WERI-Rb-1 (cell line): ENCODE measurements around the gene PSD2.

Experiments
- DNase-seq: peaks from one replicate; pipeline ENCODE4 v3.0.0-alpha.2; 2020
- H3K27ac ChIP-seq: fragments of 250-450 bp; sonication (Bioruptor Pico); 2 replicates; pipeline ENCODE4 v1.5.1; 2020; ENCODE audit warnings: mild to moderate bottlenecking, moderate library complexity
- H3K27me3 ChIP-seq: fragments of 250-450 bp; sonication (Bioruptor Pico); 2 replicates; pipeline ENCODE4 v1.5.1; 2021; ENCODE audit warnings: mild to moderate bottlenecking, low read depth, moderate library complexity; ENCODE audit not compliant: insufficient read depth, severe bottlenecking
- H3K36me3 ChIP-seq: fragments of 250-450 bp; sonication (Bioruptor Pico); 2 replicates; pipeline ENCODE4 v1.5.1; 2020; ENCODE audit warnings: mild to moderate bottlenecking, moderate library complexity
- H3K4me3 ChIP-seq: 2 replicates; pipeline ENCODE4 v1.5.1; 2011; ENCODE audit warnings: low read depth, mild to moderate bottlenecking, control low read depth, low read length
- H3K9me3 ChIP-seq: fragments of 250-450 bp; sonication (Bioruptor Pico); 2 replicates; pipeline ENCODE4 v1.5.1; 2021; ENCODE audit warnings: mild to moderate bottlenecking, moderate library complexity; ENCODE audit not compliant: severe bottlenecking
- CTCF ChIP-seq: IDR thresholded peaks from 2 replicates; pipeline ENCODE4 v1.5.1; 2011; ENCODE audit warnings: low read depth, mild to moderate bottlenecking, control low read depth, inconsistent platforms, low read length

PSD2 gene

DNA sequence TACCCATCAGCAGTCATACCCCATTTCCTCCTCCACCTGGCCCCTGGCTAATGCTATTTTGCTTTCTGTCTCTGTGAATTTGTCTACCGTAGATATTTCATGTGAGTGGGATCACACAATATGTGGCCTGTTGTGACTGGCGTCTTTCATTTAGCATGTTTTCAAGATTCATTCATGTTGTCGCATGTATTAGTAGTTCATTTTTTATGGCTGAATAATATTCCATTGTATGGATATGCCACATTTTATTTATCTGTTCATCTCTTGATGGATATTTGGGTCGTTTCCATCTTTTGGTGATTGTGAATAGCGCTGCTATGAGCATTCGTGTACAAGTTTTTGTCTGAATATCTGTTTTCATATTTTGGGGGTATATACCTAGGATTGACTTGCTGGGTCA, 33.9 kb downstream of the PSD2 start:
- no peaks in the 10 kb centered on the region for H3K27me3 ChIP-seq
- TF ChIP-seq CTCF = no peak
- no peak overlapping the region for H3K4me3 ChIP-seq
- H3K36me3 ChIP-seq = no peaks in the 10 kb centered on the region
- H3K27ac ChIP-seq = no peak overlapping the region
- H3K9me3 ChIP-seq = no peaks in the 10 kb centered on the region
- DNase-seq = no peak

- no peak for DNase-seq
- H3K27ac ChIP-seq = no peak overlapping the region
- no peaks in the 10 kb centered on the region for H3K27me3 ChIP-seq
- H3K9me3 ChIP-seq = no peaks in the 10 kb centered on the region
- no peak for TF ChIP-seq CTCF
- no peak overlapping the region for H3K4me3 ChIP-seq
- no peaks in the 10 kb centered on the region for H3K36me3 ChIP-seq
Measured at GRCh38 chr5:139831624-139832023, 36.0 kb downstream of the PSD2 start.

DNA sequence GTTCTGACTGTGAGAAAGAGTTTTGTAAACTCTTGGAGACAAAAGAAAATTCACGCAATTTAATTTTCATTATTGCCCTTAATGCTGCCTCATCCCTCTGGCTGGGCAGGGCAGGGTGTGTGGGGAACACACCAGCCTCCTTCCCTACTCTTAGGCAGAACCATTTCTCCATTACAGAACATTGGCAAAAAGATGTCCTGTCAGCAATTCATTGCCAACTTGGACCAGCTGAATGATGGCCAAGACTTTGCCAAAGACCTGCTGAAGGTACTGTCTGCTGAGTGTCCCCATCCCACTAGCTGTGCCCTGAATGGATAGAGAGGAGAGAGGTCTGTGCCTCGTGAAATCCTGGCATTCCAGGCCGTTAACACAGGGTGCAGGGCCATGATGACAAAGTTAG, 37.9 kb downstream of the PSD2 start:
- Histone ChIP-seq H3K4me3 (no peak overlapping the region), H3K9me3 (no peaks in the 10 kb centered on the region), H3K27ac (no peak overlapping the region), H3K36me3 (no peaks in the 10 kb centered on the region), H3K27me3 (no peaks in the 10 kb centered on the region)
- TF ChIP-seq CTCF = no peak
- DNase-seq = no peak

GRCh38 chr5:139835656-139836055, 40.0 kb downstream of the PSD2 start:
- Histone ChIP-seq H3K4me3 (no peak overlapping the region), H3K27me3 (no peaks in the 10 kb centered on the region)
- no peak for TF ChIP-seq CTCF

DNA sequence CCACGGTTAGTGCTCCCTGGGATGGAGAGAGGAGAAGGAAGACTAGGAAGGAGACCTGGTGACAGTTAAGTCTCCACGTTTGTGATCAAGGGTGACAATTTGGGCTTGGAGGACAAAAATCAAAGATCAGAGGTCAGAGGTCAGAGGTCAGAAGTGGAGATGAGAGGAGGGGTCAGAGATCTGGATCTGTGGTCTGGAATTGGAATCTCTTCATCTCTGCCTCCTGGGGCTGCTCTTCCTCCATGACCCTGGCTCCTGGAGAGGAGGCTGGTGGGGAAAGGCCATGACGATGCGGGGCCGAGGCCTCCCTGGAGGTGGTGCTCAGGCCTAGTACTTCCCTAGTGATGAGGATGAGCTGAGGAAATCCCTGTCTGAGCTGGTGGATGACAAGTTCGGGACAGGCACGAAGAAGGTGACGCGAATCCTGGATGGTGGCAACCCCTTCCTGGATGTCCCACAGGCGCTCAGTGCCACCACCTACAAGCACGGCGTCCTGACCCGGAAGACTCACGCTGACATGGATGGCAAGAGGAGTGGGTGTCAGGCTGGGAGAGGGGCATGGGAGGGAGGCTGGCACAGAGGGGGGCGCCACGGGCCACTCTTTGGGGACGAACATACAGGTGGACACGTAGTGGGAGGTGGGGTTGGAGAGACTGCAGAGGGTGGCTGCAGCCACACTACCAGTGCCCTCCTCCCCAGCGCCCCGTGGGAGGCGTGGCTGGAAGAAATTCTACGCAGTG, 41.0 kb downstream of the PSD2 start:
- TF ChIP-seq CTCF = no peak
- H3K27me3 ChIP-seq = no peaks in the 10 kb centered on the region

More at GRCh38 chr5:139835656-139836055, 40.0 kb downstream of the PSD2 start:
- Histone ChIP-seq H3K27ac (no peak overlapping the region), H3K9me3 (no peaks in the 10 kb centered on the region), H3K36me3 (no peaks in the 10 kb centered on the region)
- no peak for DNase-seq

GRCh38 chr5:139837711-139838380, 42.2 kb downstream of the PSD2 start:
- Histone ChIP-seq H3K27ac (no peak overlapping the region), H3K9me3 (no peaks in the 10 kb centered on the region), H3K36me3 (no peaks in the 10 kb centered on the region), H3K27me3 (no peaks in the 10 kb centered on the region), H3K4me3 (no peak overlapping the region)
- TF ChIP-seq CTCF = no peak
- no peak for DNase-seq

More for the DNA sequence above, 41.0 kb downstream of the PSD2 start:
- no peaks in the 10 kb centered on the region for H3K9me3 ChIP-seq
- H3K4me3 ChIP-seq = no peak overlapping the region
- no peak overlapping the region for H3K27ac ChIP-seq
- no peaks in the 10 kb centered on the region for H3K36me3 ChIP-seq
- no peak for DNase-seq
